ENCODE data around the gene BRINP2.

DNA sequence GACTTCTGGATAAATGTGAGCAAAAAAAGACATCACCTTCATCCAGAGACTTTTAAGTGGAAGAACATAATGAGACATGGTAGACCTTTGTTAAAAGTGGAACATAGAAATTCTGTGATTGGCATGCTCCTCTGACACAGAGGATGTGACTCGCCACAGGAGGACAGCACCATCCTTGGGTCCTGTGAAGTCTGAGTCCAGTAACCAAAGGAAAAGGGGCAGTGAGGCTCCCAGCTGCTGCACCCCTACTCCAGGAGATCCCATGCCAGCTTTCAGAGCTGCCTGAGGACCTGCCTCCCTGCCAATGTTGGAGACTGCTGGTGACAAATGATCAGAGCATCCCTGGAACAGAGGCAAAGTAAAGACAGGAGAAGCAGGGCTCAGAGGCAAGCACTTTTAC, 136.2 kb downstream of the BRINP2 start:
- TF ChIP-seq, protein P1, sequence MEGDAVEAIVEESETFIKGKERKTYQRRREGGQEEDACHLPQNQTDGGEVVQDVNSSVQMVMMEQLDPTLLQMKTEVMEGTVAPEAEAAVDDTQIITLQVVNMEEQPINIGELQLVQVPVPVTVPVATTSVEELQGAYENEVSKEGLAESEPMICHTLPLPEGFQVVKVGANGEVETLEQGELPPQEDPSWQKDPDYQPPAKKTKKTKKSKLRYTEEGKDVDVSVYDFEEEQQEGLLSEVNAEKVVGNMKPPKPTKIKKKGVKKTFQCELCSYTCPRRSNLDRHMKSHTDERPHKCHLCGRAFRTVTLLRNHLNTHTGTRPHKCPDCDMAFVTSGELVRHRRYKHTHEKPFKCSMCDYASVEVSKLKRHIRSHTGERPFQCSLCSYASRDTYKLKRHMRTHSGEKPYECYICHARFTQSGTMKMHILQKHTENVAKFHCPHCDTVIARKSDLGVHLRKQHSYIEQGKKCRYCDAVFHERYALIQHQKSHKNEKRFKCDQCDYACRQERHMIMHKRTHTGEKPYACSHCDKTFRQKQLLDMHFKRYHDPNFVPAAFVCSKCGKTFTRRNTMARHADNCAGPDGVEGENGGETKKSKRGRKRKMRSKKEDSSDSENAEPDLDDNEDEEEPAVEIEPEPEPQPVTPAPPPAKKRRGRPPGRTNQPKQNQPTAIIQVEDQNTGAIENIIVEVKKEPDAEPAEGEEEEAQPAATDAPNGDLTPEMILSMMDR (IDR thresholded peaks at IDR 0.05) = no peak
- TF ChIP-seq POLR2AphosphoS5 (IDR thresholded peaks at IDR 0.05) = no peak
- no peak for TF ChIP-seq EP300 (IDR thresholded peaks at IDR 0.05)
